ENCODE results near the gene BATF. TPM values are rescaled to one million over a fixed set of nuclear protein-coding genes. Genes with fewer than 3 reads are reported as not detected.

The BATF gene
- total RNA-seq, 2 donors from 2014 or later = 1.4 to 6.2 TPM

DNA sequence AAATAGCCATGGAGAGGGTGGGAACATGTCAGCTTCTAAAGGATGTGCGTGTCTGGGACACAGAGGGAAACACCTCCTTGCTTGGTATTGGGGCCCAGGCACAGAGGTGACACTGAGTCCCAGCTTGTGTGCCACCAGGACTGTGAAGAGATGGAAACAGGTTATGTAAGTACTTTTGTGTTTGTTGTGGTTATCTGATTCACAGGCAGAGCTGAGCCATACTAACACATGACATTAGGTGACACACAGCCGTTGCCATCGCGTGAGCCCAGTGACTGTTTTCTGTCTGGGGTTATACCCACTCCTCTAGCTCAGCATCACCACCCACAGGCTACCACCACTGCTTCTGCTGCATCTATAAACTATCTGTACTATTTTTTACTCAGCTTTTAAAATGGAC is 44.1 kb downstream of the BATF start:
- H3K27me3 ChIP-seq = no peaks in the 10 kb centered on the region
- DNase-seq (ENCODE audit: low spot score) = no peak
- H3K36me3 ChIP-seq = no peaks in the 10 kb centered on the region
- no peaks in the 10 kb centered on the region for H3K4me1 ChIP-seq
- no peak overlapping the region for H3K27ac ChIP-seq
- no peak for TF ChIP-seq CTCF (IDR thresholded peaks at IDR 0.05)
- H3K4me3 ChIP-seq = no peak overlapping the region
- no peaks in the 10 kb centered on the region for H3K9me3 ChIP-seq

- Histone ChIP-seq H3K4me3 (no peak overlapping the region), H3K9me3 (no peaks in the 10 kb centered on the region), H3K4me1 (no peaks in the 10 kb centered on the region), H3K27me3 (no peaks in the 10 kb centered on the region), H3K27ac (no peak overlapping the region), H3K36me3 (no peaks in the 10 kb centered on the region)
- DNase-seq (ENCODE audit: low spot score) = no peak
- TF ChIP-seq CTCF (IDR thresholded peaks at IDR 0.05) = no peak
These were observed 44.5 kb downstream of the BATF start for GRCh38 chr14:75566752-75567151.

DNA sequence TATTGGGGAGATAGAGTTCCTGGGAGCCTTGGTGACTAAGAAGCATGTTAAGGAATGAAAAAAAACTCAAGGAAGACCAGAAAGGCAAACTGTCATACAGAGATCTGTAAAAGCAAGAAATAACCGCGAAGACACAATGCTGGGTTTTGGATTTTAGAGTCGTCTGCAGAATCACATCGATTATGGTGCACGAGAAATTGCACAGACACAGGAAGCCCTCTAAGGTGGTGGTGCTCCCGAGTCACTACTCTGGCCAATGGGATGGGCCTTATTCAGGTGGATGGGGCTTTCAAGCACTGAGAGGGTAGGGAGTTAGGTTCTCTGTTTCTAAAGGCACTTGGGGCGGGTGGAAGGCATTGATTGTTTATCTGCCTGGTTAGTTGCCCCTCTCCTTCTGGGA is 45.9 kb downstream of the BATF start:
- H3K4me1 ChIP-seq = no peaks in the 10 kb centered on the region
- TF ChIP-seq CTCF (IDR thresholded peaks at IDR 0.05) = no peak
- H3K4me3 ChIP-seq = no peak overlapping the region
- no peak for DNase-seq (ENCODE audit: low spot score)
- H3K36me3 ChIP-seq = no peaks in the 10 kb centered on the region
- H3K27me3 ChIP-seq = no peaks in the 10 kb centered on the region
- H3K27ac ChIP-seq = no peak overlapping the region
- no peaks in the 10 kb centered on the region for H3K9me3 ChIP-seq

DNA sequence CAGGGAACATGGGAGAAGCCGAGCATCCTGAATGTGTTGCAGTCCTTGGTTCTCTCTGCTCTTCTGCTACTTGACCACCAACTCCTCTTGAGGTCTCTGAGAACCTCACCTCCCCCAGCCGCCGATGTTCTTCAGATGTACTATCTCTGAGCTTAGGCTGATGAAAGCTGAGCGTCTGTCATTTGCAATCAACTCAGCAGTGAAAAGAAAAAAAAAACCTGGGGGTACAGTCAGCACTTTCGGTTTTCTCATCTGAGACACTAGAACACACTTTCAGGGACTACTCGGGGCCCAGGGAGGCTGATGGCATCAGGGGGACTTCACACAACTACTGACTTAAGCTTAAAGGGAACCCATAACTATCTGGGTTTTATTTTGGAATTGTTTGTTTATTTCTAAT is 46.5 kb downstream of the BATF start:
- no peaks in the 10 kb centered on the region for H3K36me3 ChIP-seq
- H3K9me3 ChIP-seq = no peaks in the 10 kb centered on the region
- H3K4me1 ChIP-seq = no peaks in the 10 kb centered on the region
- DNase-seq (ENCODE audit: low spot score) = no peak
- no peak for TF ChIP-seq CTCF (IDR thresholded peaks at IDR 0.05)
- H3K27ac ChIP-seq = no peak overlapping the region
- H3K4me3 ChIP-seq = no peak overlapping the region
- H3K27me3 ChIP-seq = no peaks in the 10 kb centered on the region

GRCh38 chr14:75570797-75571196 is 48.5 kb downstream of the BATF start:
- Histone ChIP-seq H3K27me3 (no peaks in the 10 kb centered on the region), H3K4me1 (no peaks in the 10 kb centered on the region), H3K27ac (no peak overlapping the region), H3K9me3 (no peaks in the 10 kb centered on the region), H3K36me3 (no peaks in the 10 kb centered on the region), H3K4me3 (no peak overlapping the region)
- TF ChIP-seq CTCF (IDR thresholded peaks at IDR 0.05) = no peak
- DNase-seq (ENCODE audit: low spot score) = no peak

DNA sequence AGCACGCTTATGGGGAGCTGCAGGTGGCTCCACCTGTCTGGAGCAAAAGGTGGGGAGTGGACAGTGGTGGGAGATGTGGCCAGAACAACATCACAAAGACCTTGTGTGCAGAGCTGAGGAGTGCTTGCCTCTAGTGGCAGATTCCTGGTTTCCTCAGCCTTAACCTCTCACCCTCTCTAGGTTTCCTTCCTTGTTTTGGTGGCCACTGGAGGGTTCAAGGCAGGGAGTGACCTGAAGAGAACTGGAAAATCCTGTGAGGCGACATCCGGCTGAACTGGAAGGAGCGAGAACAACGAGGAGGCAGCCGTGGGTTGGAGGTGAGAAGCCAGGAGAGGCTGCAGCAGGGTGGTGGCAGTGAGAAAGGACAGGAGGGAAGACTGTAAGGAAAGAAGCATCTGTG is 49.8 kb downstream of the BATF start:
- TF ChIP-seq CTCF (IDR thresholded peaks at IDR 0.05) = no peak
- no peak for DNase-seq (ENCODE audit: low spot score)
- H3K9me3 ChIP-seq = no peaks in the 10 kb centered on the region
- no peak overlapping the region for H3K4me3 ChIP-seq
- no peaks in the 10 kb centered on the region for H3K4me1 ChIP-seq
- no peaks in the 10 kb centered on the region for H3K36me3 ChIP-seq
- H3K27ac ChIP-seq = no peak overlapping the region
- H3K27me3 ChIP-seq = no peaks in the 10 kb centered on the region

Measured in right atrium auricular region (tissue), 2 donors.